ENCODE measurements around the gene C2CD3.

GRCh38 chr11:73971175-73971719, 199.6 kb downstream of the C2CD3 start:
- TF ChIP-seq RBBP5 (conservative IDR thresholded peaks at IDR 0.05) (no peak), NFYA (IDR thresholded peaks at IDR 0.05; ENCODE audit: borderline replicate concordance, low read depth, low read length) (no peak), CREB1 (IDR thresholded peaks at IDR 0.05; ENCODE audit: low read depth) (no peak), CHD4 (IDR thresholded peaks at IDR 0.05) (no peak), ZBTB4 (CRISPR knock-in tag; IDR thresholded peaks at IDR 0.05) (no peak), FOS (IDR thresholded peaks at IDR 0.05; ENCODE audit: borderline replicate concordance, extremely low read depth, insufficient read length) (no peak), CEBPB (IDR thresholded peaks at IDR 0.05; ENCODE audit: borderline replicate concordance in 1 of 2, low read depth in 2 of 2, low read length in 2 of 2) (no peak), JUNB (IDR thresholded peaks at IDR 0.05) (no peak), NFYB (IDR thresholded peaks at IDR 0.05; ENCODE audit: insufficient read depth, low read depth, low read length) (no peak), CBX3 (IDR thresholded peaks at IDR 0.05; ENCODE audit: borderline replicate concordance, low read depth) (no peak)
- TF ChIP-seq, protein P1, sequence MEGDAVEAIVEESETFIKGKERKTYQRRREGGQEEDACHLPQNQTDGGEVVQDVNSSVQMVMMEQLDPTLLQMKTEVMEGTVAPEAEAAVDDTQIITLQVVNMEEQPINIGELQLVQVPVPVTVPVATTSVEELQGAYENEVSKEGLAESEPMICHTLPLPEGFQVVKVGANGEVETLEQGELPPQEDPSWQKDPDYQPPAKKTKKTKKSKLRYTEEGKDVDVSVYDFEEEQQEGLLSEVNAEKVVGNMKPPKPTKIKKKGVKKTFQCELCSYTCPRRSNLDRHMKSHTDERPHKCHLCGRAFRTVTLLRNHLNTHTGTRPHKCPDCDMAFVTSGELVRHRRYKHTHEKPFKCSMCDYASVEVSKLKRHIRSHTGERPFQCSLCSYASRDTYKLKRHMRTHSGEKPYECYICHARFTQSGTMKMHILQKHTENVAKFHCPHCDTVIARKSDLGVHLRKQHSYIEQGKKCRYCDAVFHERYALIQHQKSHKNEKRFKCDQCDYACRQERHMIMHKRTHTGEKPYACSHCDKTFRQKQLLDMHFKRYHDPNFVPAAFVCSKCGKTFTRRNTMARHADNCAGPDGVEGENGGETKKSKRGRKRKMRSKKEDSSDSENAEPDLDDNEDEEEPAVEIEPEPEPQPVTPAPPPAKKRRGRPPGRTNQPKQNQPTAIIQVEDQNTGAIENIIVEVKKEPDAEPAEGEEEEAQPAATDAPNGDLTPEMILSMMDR (IDR thresholded peaks at IDR 0.05 in 2 of 3, conservative IDR thresholded peaks at IDR 0.05 in 1 of 3; ENCODE audit: control insufficient read depth in 2 of 3, extremely low read depth in 1 of 3, insufficient read depth in 1 of 3, low read depth in 3 of 3, low read length in 3 of 3), result no peak
